Upper lobe of left lung (tissue), 4 donors: ENCODE results near the gene VEGFB.

Experiments used
- CTCF ChIP-seq, 6 experiments: fragments of 450-650 bp in 4 of 6; fragments of 200-600 bp in 2 of 6; sonication (generic) in 2 of 6; IDR thresholded peaks; one replicate each; pipeline ENCODE4 v1.5.1; 2016 to 2019; ENCODE audit warnings: antibody characterized with exemption in 6 of 6
- EP300 ChIP-seq, 4 donors: sonication (generic); formaldehyde crosslinking; IDR thresholded peaks; one replicate each; pipeline ENCODE4 v1.5.1; 2017; ENCODE audit warnings: antibody characterized with exemption in 4 of 4, control low read depth in 2 of 4
- POLR2A ChIP-seq, 4 donors: fragments of 450-650 bp; IDR thresholded peaks; one replicate each; pipeline ENCODE4 v1.5.1; 2016 to 2017; ENCODE audit warnings: antibody characterized with exemption in 4 of 4, mild to moderate bottlenecking in 2 of 4
- POLR2AphosphoS5 ChIP-seq, 2 donors: sonication (generic); formaldehyde crosslinking; IDR thresholded peaks; one replicate each; pipeline ENCODE4 v1.5.1; 2017; ENCODE audit warnings: antibody characterized with exemption in 2 of 2

- TF ChIP-seq CTCF (IDR thresholded peaks at IDR 0.05) (no peak), EP300 (IDR thresholded peaks at IDR 0.05) (no peak), POLR2A (IDR thresholded peaks at IDR 0.05) (no peak), POLR2AphosphoS5 (IDR thresholded peaks at IDR 0.05) (no peak)
Measured at GRCh38 chr11:64264371-64264852, 30.0 kb downstream of the VEGFB start.
